GM19452 (cell line): ENCODE measurements around the gene OLFM3.

ENCODE experiments used
- ATAC-seq: cut with Tn5 transposase; IDR thresholded peaks from one replicate; pipeline ENCODE4 v1.9.1; 2021; ENCODE audit not compliant: unreplicated experiment

Gene OLFM3

GRCh38 chr1:101996825-101997465 is at the start of gene OLFM3:
TSS of gene OLFM3 (minus strand) at chr1:101996926.
- no peak for ATAC-seq

- no peak for ATAC-seq
Observed at GRCh38 chr1:102045752-102046151, 49.0 kb upstream of the OLFM3 start.

GRCh38 chr1:102032534-102032933 is 35.8 kb upstream of the OLFM3 start:
- ATAC-seq, result peak; percentile 82

GRCh38 chr1:102019530-102019929 is 22.8 kb upstream of the OLFM3 start:
- no peak for ATAC-seq

- no peak for ATAC-seq
Observed at GRCh38 chr1:102015728-102016127, 19.0 kb upstream of the OLFM3 start.

- ATAC-seq, result no peak
Observed at GRCh38 chr1:102002057-102002456, 5.3 kb upstream of the OLFM3 start.

- no peak for ATAC-seq
Observed at GRCh38 chr1:101995984-101996745, 561 bp downstream of the OLFM3 start.

GRCh38 chr1:101993710-101994109 is 3.0 kb downstream of the OLFM3 start:
- no peak for ATAC-seq

- no peak for ATAC-seq
Observed at GRCh38 chr1:101992821-101993575, 3.7 kb downstream of the OLFM3 start.

GRCh38 chr1:101980974-101981373 is 15.8 kb downstream of the OLFM3 start:
- ATAC-seq, result no peak

- ATAC-seq, result no peak
Observed at GRCh38 chr1:101977266-101977665, 19.5 kb downstream of the OLFM3 start.

GRCh38 chr1:101976161-101976560 is 20.6 kb downstream of the OLFM3 start:
- ATAC-seq, result no peak

GRCh38 chr1:101975371-101975770 is 21.4 kb downstream of the OLFM3 start:
- no peak for ATAC-seq

GRCh38 chr1:101974599-101975274 is 22.0 kb downstream of the OLFM3 start:
- no peak for ATAC-seq

- ATAC-seq, result no peak
Observed at GRCh38 chr1:101971304-101971703, 25.4 kb downstream of the OLFM3 start.

GRCh38 chr1:101967871-101968270 is 28.9 kb downstream of the OLFM3 start:
- ATAC-seq, result no peak

GRCh38 chr1:101965341-101965740 is 31.4 kb downstream of the OLFM3 start:
- no peak for ATAC-seq

- ATAC-seq, result no peak
Observed at GRCh38 chr1:101964708-101965107, 32.0 kb downstream of the OLFM3 start.

- ATAC-seq, result no peak
Observed at GRCh38 chr1:101960142-101960541, 36.6 kb downstream of the OLFM3 start.

- no peak for ATAC-seq
Observed at GRCh38 chr1:101959456-101959855, 37.3 kb downstream of the OLFM3 start.

- no peak for ATAC-seq
Observed at GRCh38 chr1:101957771-101958170, 39.0 kb downstream of the OLFM3 start.
